GM12892 (cell line): ENCODE measurements around the gene TRMT2B.
"Not testable (repeated sequence)": the region's sequence is repeated elsewhere in the genome, so short reads cannot be mapped to it uniquely, and the experiment has no call there.

Experiments used
- DNase-seq: peaks from one replicate; pipeline ENCODE4 v3.0.0; 2011; ENCODE audit not compliant: insufficient read length
- FAIRE-seq: peaks from 2 replicates; lab custom pipeline; 2011; peaks lifted over from hg19 to GRCh38; lab: Jason Lieb, UNC
- POLR2A ChIP-seq: IDR thresholded peaks from 2 replicates; pipeline ENCODE4 v1.6.1; 2011; ENCODE audit warnings: low read depth, low read length, control low read depth
- POLR2AphosphoS5 ChIP-seq: IDR thresholded peaks from 2 replicates; pipeline ENCODE4 v1.6.1; 2011; ENCODE audit warnings: low read depth, low read length, control low read depth
- TAF1 ChIP-seq: IDR thresholded peaks from 2 replicates; pipeline ENCODE4 v1.6.1; 2011; ENCODE audit warnings: low read depth, mild to moderate bottlenecking, control low read depth, low read length, borderline replicate concordance

The TRMT2B gene

GRCh38 chrX:100994352-100995281 is 57.3 kb downstream of the TRMT2B start:
- no peak for TF ChIP-seq POLR2AphosphoS5
- no peak for TF ChIP-seq TAF1
- TF ChIP-seq POLR2A = no peak
- DNase-seq (no peak), FAIRE-seq (peak; percentile 40)

- no peak for DNase-seq
- FAIRE-seq = no peak
- TF ChIP-seq TAF1 (no peak), POLR2A (no peak), POLR2AphosphoS5 (no peak)
Measured at GRCh38 chrX:100990139-100990538, 61.8 kb downstream of the TRMT2B start.

- FAIRE-seq (no peak), DNase-seq (no peak)
- TF ChIP-seq POLR2AphosphoS5 = no peak
- no peak for TF ChIP-seq POLR2A
- TF ChIP-seq TAF1 = no peak
Measured at GRCh38 chrX:100984818-100985217, 67.1 kb downstream of the TRMT2B start.

GRCh38 chrX:100981498-100981845 is 70.4 kb downstream of the TRMT2B start:
- not testable (repeated sequence) for DNase-seq, FAIRE-seq

- FAIRE-seq = no peak
- no peak for DNase-seq
- TF ChIP-seq POLR2AphosphoS5 (no peak), POLR2A (no peak), TAF1 (no peak)
Measured at GRCh38 chrX:100980608-100981497, 71.1 kb downstream of the TRMT2B start.

GRCh38 chrX:100979881-100980607 is 71.9 kb downstream of the TRMT2B start:
- FAIRE-seq = no peak
- DNase-seq = no peak
- TF ChIP-seq TAF1 (no peak), POLR2AphosphoS5 (no peak), POLR2A (no peak)

DNA sequence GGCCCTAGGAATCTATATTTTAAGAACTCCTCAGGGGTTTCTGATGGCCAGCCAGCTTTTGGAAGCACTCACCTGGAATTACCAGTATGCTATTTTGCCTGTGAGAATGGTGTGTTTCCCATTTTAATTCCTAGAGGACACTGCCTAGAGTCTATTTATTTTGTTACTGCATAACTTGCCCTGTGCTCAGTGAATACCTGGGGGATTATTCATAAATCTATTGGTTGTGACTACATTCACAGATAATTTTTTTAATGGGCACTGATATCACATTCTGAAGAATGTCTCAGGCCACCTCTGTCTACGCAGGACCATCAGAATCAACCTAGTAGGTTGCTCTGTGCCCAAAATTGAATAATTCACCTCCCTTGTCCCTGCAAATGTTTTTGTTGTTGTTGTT is 75.7 kb downstream of the TRMT2B start:
- no peak for TF ChIP-seq POLR2AphosphoS5
- TF ChIP-seq TAF1 = no peak
- no peak for TF ChIP-seq POLR2A
- FAIRE-seq (no peak), DNase-seq (no peak)

DNA sequence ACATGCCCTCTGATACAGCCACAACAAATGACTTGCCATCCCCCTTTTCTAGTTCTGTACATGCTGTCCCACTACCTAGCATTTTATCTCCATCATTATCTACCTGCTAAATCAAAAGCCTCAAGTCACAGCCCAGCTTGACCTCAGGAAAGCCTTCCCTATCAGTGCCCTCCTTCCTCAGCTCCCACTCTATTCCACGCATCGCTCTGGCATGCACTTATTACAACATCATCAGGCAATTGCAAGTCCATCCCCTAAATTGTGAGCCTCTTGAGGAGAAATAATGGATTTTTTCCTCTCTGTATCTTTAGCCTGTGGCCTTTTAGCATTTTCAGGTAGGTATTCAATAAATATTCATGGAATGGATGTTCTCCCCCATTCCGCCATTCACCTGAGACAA is 76.7 kb downstream of the TRMT2B start:
- no peak for FAIRE-seq

DNA sequence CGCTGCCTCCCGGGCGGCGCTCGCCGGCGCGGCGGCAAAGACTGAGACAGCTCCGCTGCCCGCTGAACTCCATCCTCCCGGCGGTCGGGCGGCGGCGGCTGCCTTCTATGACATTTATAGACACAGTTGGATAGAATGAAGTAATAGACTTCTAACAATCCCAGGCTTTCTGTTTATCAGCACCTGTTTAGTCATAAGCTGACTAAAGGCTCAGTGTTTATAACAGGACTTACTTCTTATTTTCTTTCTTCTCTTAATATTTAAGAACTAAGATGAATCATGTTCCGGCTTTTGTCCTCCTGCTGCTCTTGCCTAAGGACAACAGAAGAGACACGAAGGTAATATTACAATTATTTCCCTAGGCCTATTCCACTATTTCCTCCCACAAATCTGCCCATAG is 78.5 kb downstream of the TRMT2B start:
- no peak for FAIRE-seq
- DNase-seq = no peak
- no peak for TF ChIP-seq POLR2A

More for the DNA sequence above, 76.7 kb downstream of the TRMT2B start:
- no peak for DNase-seq
- TF ChIP-seq POLR2AphosphoS5 (no peak), TAF1 (no peak), POLR2A (no peak)

GRCh38 chrX:100969936-100970335 is 82.0 kb downstream of the TRMT2B start:
- TF ChIP-seq POLR2AphosphoS5 (no peak), TAF1 (no peak), POLR2A (no peak)
- no peak for FAIRE-seq
- DNase-seq = no peak

DNA sequence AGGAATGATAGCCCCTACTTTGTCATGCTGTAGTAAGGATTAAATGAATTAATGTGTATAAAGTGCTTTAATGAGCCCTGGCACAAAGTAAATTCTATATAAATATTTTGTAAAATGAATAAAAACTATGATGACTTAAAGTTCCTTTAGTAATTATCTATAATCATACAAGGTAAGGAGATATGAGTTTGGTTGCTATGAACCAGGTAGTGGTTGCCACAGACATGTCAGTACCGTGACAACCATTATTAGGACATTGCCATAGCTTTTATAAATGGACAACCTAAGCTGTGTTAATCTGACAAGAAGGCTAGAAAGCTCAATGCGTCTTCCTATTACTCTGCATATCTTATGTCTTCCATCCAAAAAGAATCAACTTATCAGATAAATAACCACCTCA is 82.5 kb downstream of the TRMT2B start, which contains the start of gene ARL13A:
TSS of gene ARL13A (plus strand) at position 301 of the 400 bp plus-strand sequence. CDS start 3,982 bp downstream, outside the sequence.
- DNase-seq (no peak), FAIRE-seq (no peak)
- no peak for TF ChIP-seq POLR2AphosphoS5
- TF ChIP-seq TAF1 = no peak
- TF ChIP-seq POLR2A = no peak

- no peak for FAIRE-seq
- no peak for DNase-seq
- TF ChIP-seq POLR2A (no peak), TAF1 (no peak)
Measured at GRCh38 chrX:100964362-100964761, 87.5 kb downstream of the TRMT2B start.
